Hindlimb muscle (tissue), 1 donor: ENCODE data around the gene CFDP1. TPM values are rescaled to one million over a fixed set of nuclear protein-coding genes. Genes with fewer than 3 reads are reported as not detected.

Experiments used
- DNase-seq: peaks from one replicate; pipeline ENCODE4 v3.0.0-alpha.2; 2013
- polyA plus RNA-seq: library from polyadenylated mRNA; unstranded; fragments of 120-200 nt; gene quantifications from one replicate; pipeline ENCODE4 v1.2.1, GENCODE V29; 2013; ENCODE audit not compliant: insufficient read length

The CFDP1 gene
- polyA plus RNA-seq = 73.0 TPM

DNA sequence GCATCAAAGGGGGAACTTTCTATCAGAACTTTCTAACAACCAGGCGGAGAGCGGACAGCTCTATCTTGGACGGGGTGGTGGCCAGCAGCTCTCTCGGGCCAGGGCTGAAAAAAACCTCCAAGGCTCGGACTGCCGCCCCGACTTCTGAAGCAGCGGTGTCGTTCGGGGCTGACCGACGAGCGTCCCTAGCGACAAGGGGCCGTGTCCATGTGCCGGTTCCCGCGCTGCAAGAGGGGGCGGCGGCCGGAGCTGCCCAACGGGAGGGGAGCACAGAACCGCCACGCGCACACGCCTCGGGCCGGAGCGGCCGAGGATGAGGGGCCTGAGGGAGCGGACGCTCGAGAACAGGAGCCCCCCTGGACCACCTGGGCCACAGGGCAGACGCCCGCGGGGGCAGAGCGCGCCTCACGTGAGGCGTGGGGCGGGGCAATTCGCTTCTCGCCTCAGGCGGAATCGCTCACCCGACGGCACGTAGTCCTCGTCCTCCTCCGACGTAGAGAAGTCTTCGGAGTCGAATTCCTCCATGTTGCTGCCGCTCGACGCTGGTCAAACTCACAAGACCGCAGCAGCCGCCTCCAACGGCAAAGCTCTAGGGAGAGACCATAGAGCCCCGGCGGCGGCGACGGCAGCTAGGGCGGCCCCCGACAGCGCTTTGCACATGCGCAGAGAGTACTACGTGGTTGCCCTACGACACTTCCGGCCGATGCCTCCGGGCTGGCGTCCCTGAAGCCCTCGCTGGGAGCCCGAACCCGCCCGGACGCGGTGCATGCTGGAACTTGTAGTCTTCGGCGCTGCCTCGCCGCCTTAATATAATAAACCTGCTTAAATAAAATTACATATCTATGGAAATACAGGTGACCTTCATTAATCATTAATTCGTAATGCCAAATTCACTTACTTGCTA is at the start of gene CFDP1:
Gene CFDP1, minus strand, starts transcription at position 676 of the 904 bp plus-strand sequence. Its CDS starts 151 bp downstream, at position 525.
- DNase-seq = peak; percentile 97

- no peak for DNase-seq
Observed at GRCh38 chr16:75482434-75483205, 49.3 kb upstream of the CFDP1 start.

- no peak for DNase-seq
Observed at GRCh38 chr16:75481475-75481874, 48.2 kb upstream of the CFDP1 start.

- no peak for DNase-seq
Observed at GRCh38 chr16:75479421-75479990, 46.2 kb upstream of the CFDP1 start.

DNA sequence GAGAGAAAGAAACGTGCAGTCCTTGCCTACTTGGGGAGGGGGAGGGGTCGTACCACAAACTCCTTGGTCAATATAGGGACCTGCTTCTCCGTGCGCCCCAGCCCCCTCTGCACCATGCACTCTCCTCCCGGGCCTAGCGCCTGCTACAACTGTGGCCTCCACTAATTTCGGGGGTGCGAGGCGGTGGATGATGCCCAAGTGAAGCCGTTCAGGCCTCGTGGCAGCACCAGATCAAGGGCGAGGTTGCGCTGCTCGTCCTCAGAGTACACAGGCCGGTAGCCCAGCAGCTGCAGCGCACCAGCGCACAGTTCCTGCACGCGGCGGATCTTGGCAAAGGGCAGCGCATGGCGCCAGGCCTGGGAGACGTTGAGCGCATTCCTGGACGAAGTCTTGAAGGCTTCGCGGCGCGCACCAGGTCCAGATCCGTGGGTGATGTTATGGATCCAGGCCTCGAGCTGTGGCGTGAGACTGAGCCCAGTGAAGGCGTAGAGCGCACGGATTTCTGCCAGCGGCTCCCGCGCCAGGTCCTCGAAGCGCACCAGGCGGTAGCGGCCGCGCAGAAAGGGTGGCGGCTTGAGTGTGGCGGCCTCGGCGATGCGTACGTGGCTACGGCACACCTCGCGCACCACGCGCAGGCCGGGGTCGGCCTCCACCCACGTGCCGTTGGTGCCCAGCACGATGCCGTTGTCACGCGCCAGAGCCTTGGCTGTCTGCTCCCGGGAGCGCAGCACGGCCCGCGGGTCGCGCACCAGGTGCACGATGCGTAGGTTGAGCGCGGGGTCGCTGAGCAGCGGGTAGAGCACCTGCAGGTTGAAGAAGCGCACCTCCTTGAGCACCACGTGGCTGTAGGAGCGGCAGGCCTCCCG is 45.4 kb upstream of the CFDP1 start:
- DNase-seq = no peak

- DNase-seq = no peak
Observed at GRCh38 chr16:75477680-75478473, 44.6 kb upstream of the CFDP1 start.

DNA sequence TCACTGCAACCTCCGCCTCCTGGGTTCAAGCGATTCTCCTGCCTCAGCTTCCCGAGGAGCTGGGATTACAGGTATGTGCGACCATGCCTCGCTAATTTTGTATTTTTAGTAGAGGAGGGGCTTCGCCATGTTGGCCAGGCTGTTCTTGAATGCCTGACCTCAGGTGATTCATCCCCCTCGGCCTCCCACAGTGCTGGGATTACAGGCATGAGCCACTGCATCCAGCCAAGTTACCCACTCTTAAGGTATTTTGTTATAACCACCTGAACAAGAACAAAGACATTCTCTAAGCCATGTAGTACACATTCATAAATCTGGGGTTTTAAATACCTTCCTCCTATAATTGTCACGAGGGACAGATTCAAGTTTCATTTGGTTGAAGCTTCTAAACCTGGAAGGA is 43.5 kb upstream of the CFDP1 start:
- no peak for DNase-seq

- no peak for DNase-seq
Observed at GRCh38 chr16:75475420-75475847, 42.1 kb upstream of the CFDP1 start.

DNA sequence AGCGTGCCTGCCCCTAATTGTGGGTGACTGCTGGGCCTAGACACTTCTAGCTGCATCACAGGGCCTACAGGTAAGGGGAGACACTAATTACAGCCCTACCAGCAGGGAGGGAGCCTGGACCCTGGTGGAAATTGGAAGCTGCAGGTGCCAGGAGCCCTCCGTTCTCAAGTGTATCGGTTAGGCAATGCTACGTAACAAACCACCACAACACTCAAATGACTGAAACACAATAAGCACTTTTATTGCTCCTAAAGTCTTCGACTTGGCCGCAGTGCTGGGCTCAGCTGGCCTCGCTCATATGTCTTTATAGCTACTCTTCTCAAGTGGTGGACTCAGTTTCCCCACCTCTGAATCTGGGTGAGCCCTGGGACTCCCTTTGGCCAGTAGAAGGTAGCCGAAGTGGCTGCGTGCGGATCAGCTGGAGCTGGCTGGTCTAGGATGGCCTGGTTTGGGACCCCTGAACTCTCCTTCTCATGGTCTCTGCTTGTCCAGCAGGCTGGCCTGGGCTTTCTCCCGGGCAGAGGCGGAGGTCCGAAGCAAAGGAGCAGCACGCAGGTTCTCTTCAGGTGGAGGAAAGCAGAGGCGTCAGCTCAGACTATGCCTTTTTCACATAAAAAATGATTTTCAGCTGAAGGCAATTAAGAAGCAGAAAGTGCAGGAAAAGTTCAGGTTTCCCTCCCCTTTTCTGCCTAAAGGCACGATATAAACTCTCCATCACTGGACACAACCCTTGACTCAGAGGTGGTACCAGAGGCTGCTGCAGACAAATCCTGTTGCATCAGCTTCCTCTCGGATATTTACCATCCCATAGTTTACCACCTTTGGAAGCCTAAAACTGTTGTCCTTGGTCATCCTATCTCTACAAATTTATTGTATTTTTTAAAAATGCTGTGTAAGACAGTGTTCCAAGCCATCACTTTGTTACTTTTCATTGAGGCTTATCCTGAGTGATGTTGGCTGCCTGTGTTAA is 39.9 kb upstream of the CFDP1 start:
- DNase-seq = no peak

DNA sequence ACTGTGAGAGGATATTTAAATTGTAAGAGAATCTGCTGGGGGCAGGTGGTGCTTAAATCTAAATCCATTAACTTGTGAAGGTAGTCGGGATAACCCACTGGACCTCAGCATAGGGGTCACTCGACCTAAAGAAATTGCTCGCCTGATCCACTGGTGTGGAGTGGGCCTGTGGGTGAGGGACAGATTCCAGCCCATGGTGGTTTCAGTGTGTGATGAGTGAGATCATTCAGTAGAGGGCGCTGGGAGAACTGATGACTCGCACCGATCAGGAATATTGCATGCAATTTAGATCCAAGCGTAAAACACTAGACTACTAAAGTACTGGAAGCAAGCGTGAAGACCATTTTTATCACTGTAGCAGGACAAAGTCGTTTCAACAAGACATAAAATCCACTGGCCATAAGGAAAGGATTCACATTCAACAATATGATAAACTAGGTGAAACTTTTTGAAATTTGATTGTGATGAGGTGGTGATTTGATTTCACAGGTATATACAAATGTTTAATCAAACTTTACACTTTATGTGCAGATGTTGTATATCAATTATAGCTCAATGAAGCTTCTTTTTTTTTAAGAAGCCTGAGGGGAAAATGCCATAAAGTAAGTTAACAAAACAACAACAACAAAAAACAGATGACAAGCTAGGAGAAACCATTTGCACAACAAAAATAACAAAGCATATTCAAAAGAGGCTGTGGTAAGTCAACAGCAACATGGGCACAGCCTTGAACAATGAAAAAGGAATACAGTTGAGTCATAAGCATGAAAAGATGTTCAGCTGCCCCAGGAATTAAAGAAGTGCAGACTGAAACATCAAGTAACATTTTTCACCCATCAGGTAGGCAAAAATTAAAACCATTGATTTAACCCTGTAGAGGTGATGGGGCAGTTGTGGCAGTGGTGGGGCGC is 38.7 kb upstream of the CFDP1 start:
- DNase-seq = peak; percentile 70

DNA sequence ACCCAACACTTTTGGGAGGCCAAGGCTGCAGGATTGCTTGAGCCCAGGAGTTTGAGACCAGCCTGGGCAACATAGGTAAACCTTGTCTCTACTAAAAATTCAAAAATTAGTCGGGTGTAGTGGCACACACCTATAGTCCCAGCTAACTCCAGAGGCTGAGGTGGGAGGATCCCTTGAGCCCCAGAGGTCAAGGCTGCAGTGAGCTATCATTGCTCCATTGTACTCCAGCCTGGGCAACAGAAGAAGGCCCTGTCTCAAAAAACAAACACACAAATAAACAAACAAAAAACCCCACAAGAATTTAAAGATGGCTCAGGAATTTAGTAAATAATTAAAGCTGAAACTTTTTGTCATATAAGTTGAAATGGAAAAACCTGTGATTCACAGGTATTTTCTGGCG is 33.5 kb upstream of the CFDP1 start:
- no peak for DNase-seq

GRCh38 chr16:75464122-75464918 is 31.0 kb upstream of the CFDP1 start, which contains the start of gene TMEM170A:
TSS of gene TMEM170A (minus strand) at chr16:75464689. CDS start at chr16:75464600, 89 bp downstream.
- DNase-seq = peak; percentile 100

GRCh38 chr16:75463389-75464121 is 30.3 kb upstream of the CFDP1 start:
- DNase-seq = peak; percentile 45

- no peak for DNase-seq
Observed at GRCh38 chr16:75462806-75463205, 29.5 kb upstream of the CFDP1 start.

DNA sequence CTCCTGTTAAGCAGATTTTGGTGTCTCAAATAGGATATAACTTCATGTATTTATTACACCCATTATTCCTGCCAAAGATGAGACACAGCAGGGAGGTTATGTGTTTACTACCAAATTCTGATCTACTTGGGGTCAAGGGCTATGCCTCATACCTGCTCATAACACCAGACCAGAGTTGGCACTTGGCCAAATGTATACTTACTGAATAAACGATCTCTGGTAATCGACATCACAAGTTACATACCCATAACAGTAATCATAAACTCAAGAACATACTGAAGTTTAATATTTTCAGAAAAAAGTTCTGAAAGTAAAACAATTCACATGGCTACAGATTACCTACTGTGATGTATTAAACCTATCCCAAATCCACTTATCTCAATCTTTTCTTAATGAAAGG is 28.3 kb upstream of the CFDP1 start:
- DNase-seq = no peak

DNA sequence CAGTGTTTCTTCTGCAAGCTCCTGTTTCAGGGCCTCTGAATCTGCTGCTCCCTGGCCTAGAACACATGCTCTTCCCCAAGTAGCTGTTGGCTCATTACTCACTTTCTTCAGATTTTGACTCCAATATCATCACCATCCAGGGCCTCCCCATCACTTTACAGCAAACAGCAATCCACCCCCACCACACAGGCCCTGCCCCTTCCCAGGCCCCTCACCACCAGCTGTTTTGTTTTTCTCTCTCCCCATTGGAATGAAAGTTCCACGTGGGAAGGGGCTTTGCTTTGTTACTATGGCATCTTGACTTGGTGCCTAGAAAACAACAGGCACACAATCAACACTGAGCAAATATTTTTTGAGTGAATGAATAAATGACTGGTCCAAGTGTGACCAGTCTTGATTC is 27.1 kb upstream of the CFDP1 start:
- peak; percentile 69 for DNase-seq

- DNase-seq = no peak
Observed at GRCh38 chr16:75459691-75460090, 26.4 kb upstream of the CFDP1 start.
